Thyroid gland (tissue), 4 donors: Measurements from ENCODE around the gene ARSI. TPM values are rescaled to one million over a fixed set of nuclear protein-coding genes. Genes with fewer than 3 reads are reported as not detected.

Source experiments
- DNase-seq, 2 donors: peaks; one replicate each; pipeline ENCODE4 v3.0.0-alpha.2; 2019
- H3K27ac ChIP-seq, 3 donors: fragments of 200-600 bp; sonication (generic); 1 replicate in 2 of 3; 2 replicates in 1 of 3; pipeline ENCODE4 v1.5.1; 2016 to 2019; ENCODE audit warnings: mild to moderate bottlenecking in 1 of 3, moderate library complexity in 1 of 3
- H3K27me3 ChIP-seq: fragments of 200-600 bp; sonication (generic); one replicate; pipeline ENCODE4 v1.5.1; 2019
- H3K36me3 ChIP-seq, 2 donors: fragments of 200-600 bp; sonication (generic); one replicate each; pipeline ENCODE4 v1.5.1; 2016 to 2019
- H3K4me1 ChIP-seq, 2 donors: fragments of 200-600 bp; sonication (generic); one replicate each; pipeline ENCODE4 v1.5.1; 2017 to 2019
- H3K4me3 ChIP-seq, 3 donors: fragments of 200-600 bp; sonication (generic); replicated peaks in 1 of 3; 1 replicate in 2 of 3; 2 replicates in 1 of 3; pipeline ENCODE4 v1.5.1; 2016; ENCODE audit warnings: mild to moderate bottlenecking in 1 of 3
- H3K9me3 ChIP-seq: fragments of 200-600 bp; sonication (generic); one replicate; pipeline ENCODE4 v1.5.1; 2017
- CTCF ChIP-seq, 6 experiments: fragments of 200-600 bp in 3 of 6; fragments of 450-650 bp in 3 of 6; sonication (generic) in 3 of 6; IDR thresholded peaks; one replicate each; pipeline ENCODE4 v1.5.1; 2016 to 2019; ENCODE audit warnings: antibody characterized with exemption in 6 of 6, mild to moderate bottlenecking in 2 of 6, inconsistent platforms in 1 of 6, moderate library complexity in 1 of 6
- POLR2A ChIP-seq, 2 donors: fragments of 450-650 bp; IDR thresholded peaks; one replicate each; pipeline ENCODE4 v1.6.1; 2017; ENCODE audit warnings: antibody characterized with exemption in 2 of 2, mild to moderate bottlenecking in 2 of 2, moderate library complexity in 1 of 2
- WGBS, 2 donors: methylation state at CpG; one replicate each; pipeline ENCODE4 v1.1.5; 2017; 5-methylcytosine and 5-hydroxymethylcytosine counted together
- intact Hi-C: fragments of 100-400 bp; cut with DNase I; formaldehyde crosslinking; loops from one replicate; pipeline ENCODE4 v1.15.1; 2023
- total RNA-seq, 4 donors: library from RNA; depleted of rRNA; stranded (reverse); fragments of >200 nt; gene quantifications; one replicate each; pipeline ENCODE4 v1.2.3, GENCODE V29; 2016

The ARSI gene
- total RNA-seq, 4 donors from 2014 or later = 0.22 to 0.67 TPM; not detected in 2

- H3K4me1 ChIP-seq = no peaks in the 10 kb centered on the region
- no peak overlapping the region for H3K4me3 ChIP-seq
- intact Hi-C loops = no loop called here
- no peaks in the 10 kb centered on the region for H3K9me3 ChIP-seq
- H3K27ac ChIP-seq = no peak overlapping the region
- no peaks in the 10 kb centered on the region for H3K36me3 ChIP-seq
- DNase-seq = no peak
- TF ChIP-seq CTCF (IDR thresholded peaks at IDR 0.05) = no peak
- H3K27me3 ChIP-seq = no peaks in the 10 kb centered on the region
- WGBS, 2 donors = 83 to 84% methylated on average over 6 of the region's 6 CpGs
Observed at GRCh38 chr5:150265870-150266383, 36.8 kb downstream of the ARSI start.

DNA sequence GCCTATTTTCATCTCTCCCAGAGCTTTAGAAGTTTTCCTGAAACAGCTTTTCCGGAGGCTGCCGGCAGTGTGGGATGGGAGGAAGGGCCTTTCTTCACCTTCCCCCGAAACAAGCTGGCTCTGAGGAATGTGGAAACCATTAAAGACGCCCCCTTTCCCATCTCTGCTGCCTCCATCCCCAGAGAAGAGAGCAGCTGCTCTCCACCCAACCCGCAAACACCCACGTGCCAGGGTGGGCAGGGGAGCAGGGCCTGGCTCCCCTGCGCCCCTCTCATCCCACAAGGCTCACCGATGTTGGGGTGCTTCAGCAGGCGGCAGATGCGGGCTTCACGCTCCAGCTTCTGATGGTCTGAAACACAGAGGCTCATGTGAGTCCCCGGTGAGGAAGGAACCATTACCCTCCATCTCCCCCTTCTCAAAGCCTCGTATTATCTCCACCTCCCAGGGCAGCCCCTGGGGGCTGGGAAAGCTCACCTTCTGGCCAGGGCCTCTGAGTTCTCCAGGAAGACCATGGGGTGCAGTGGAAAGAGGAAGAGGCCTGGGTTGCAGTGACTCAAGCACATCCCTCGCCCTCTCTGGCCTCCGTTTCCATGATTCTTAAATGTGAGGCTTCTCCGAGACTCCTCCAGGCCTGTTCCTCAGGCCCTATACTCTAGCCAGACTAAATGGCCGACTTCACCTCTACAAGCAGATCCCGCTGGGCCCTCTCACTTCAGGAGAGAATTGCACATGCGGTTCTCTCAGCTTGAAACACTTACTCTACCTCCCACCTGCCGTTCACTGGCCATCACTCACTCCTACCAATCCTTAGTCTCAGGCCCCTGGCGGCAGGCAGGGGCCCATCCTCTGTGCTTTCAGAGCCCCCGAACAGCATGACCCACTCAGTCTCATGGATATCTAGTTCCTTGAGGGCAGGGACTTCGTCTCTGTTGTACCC, 37.8 kb downstream of the ARSI start:
- WGBS, 2 donors = 89 to 90% methylated on average over 18 to 23 of the region's 23 CpGs
- Histone ChIP-seq H3K4me1 (no peaks in the 10 kb centered on the region), H3K9me3 (no peaks in the 10 kb centered on the region), H3K36me3 (no peaks in the 10 kb centered on the region), H3K4me3 (no peak overlapping the region), H3K27me3 (no peaks in the 10 kb centered on the region), H3K27ac (no peak overlapping the region)
- DNase-seq = no peak
- TF ChIP-seq POLR2A (IDR thresholded peaks at IDR 0.05) (no peak), CTCF (IDR thresholded peaks at IDR 0.05) (no peak)
- intact Hi-C loops = no loop called here

GRCh38 chr5:150263801-150264621, 38.7 kb downstream of the ARSI start:
- WGBS, 2 donors = 29 to 69% methylated on average over 5 to 7 of the region's 11 CpGs
- no peak overlapping the region for H3K27ac ChIP-seq
- peak; percentile 10 to 18 for DNase-seq
- no peak for TF ChIP-seq POLR2A (IDR thresholded peaks at IDR 0.05)
- no peak for TF ChIP-seq CTCF (IDR thresholded peaks at IDR 0.05)
- H3K4me3 ChIP-seq = no peak overlapping the region
- intact Hi-C loops = no loop called here
- no peaks in the 10 kb centered on the region for H3K36me3 ChIP-seq
- no peaks in the 10 kb centered on the region for H3K27me3 ChIP-seq
- no peaks in the 10 kb centered on the region for H3K9me3 ChIP-seq
- H3K4me1 ChIP-seq = no peaks in the 10 kb centered on the region

GRCh38 chr5:150263375-150263775, 39.3 kb downstream of the ARSI start:
- intact Hi-C loops = no loop called here
- no peak for DNase-seq
- Histone ChIP-seq H3K27me3 (no peaks in the 10 kb centered on the region), H3K9me3 (no peaks in the 10 kb centered on the region), H3K4me3 (no peak overlapping the region), H3K36me3 (no peaks in the 10 kb centered on the region), H3K27ac (no peak overlapping the region), H3K4me1 (no peaks in the 10 kb centered on the region)
- 84 to 87% methylated on average over 5 of the region's 5 CpGs for WGBS, 2 donors
- TF ChIP-seq POLR2A (IDR thresholded peaks at IDR 0.05) = no peak
- TF ChIP-seq CTCF (IDR thresholded peaks at IDR 0.05) = no peak
